NCI-H128 (cell line): Measurements from ENCODE around the gene FBXL15.

ENCODE experiments used
- DNase-seq: peaks from one replicate; lab custom pipeline; 2025; ENCODE audit not compliant: unreplicated experiment; lab: John Stamatoyannopoulos, UW

FBXL15 gene

GRCh38 chr10:102420714-102421506 is at the start of gene FBXL15:
TSS of gene FBXL15 (plus strand) at chr10:102420836. CDS start at chr10:102421130, 294 bp downstream.
- peak; percentile 96 for DNase-seq

GRCh38 chr10:102371295-102371694 is 49.3 kb upstream of the FBXL15 start:
- no peak for DNase-seq

- no peak for DNase-seq
Measured at GRCh38 chr10:102375250-102375649, 45.4 kb upstream of the FBXL15 start.

- DNase-seq, result no peak
Measured at GRCh38 chr10:102375867-102376266, 44.8 kb upstream of the FBXL15 start.

GRCh38 chr10:102376901-102377300 is 43.7 kb upstream of the FBXL15 start:
- no peak for DNase-seq

GRCh38 chr10:102379383-102379782 is 41.3 kb upstream of the FBXL15 start:
- no peak for DNase-seq

- no peak for DNase-seq
Measured at GRCh38 chr10:102381983-102382382, 38.7 kb upstream of the FBXL15 start.

GRCh38 chr10:102382871-102383270 is 37.8 kb upstream of the FBXL15 start:
- DNase-seq, result no peak

- DNase-seq, result no peak
Measured at GRCh38 chr10:102384053-102384452, 36.6 kb upstream of the FBXL15 start.

GRCh38 chr10:102384606-102385429 is 35.8 kb upstream of the FBXL15 start:
- DNase-seq, result no peak

- no peak for DNase-seq
Measured at GRCh38 chr10:102389894-102390293, 30.7 kb upstream of the FBXL15 start.

GRCh38 chr10:102392306-102392705 is 28.3 kb upstream of the FBXL15 start:
- DNase-seq, result no peak

GRCh38 chr10:102393411-102394078 is 27.1 kb upstream of the FBXL15 start:
- no peak for DNase-seq

GRCh38 chr10:102394079-102394800 is 26.4 kb upstream of the FBXL15 start:
- no peak for DNase-seq

GRCh38 chr10:102394801-102395399 is 25.7 kb upstream of the FBXL15 start:
- no peak for DNase-seq

- DNase-seq, result peak; percentile 4
Measured at GRCh38 chr10:102395400-102396316, 25.0 kb upstream of the FBXL15 start, which contains the start of gene NFKB2. TSS of gene NFKB2 (plus strand) at chr10:102395705. CDS start at chr10:102395960, 255 bp downstream.

- DNase-seq, result no peak
Measured at GRCh38 chr10:102396317-102396650, 24.4 kb upstream of the FBXL15 start.

- DNase-seq, result no peak
Measured at GRCh38 chr10:102396730-102397151, 23.9 kb upstream of the FBXL15 start.
